Measurements from ENCODE around the gene RPP14. TPM values are rescaled to one million over a fixed set of nuclear protein-coding genes. Genes with fewer than 3 reads are reported as not detected.
"Not testable (repeated sequence)": the region's sequence is repeated elsewhere in the genome, so short reads cannot be mapped to it uniquely, and the experiment has no call there.

Gene RPP14
- total and polyA plus RNA-seq, 9 donors: 7.9 to 18.8 (median 15.0) TPM

DNA sequence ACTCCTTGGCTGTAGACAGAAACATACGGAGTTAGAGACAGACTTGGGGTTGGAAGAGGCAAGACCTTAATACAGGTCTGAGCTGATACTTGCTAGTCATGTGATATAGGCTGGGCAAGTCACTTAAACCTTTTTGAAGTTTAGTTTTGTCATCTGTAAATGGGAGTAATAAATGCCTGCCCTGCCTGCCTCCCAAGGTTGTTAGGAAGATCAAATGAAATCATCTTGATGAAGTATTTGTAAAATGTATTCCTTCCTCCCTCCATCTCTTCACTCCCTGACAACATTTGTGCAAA is 29.6 kb downstream of the RPP14 start:
- H3K36me3 ChIP-seq: no peaks in the 10 kb centered on the region
- no peaks in the 10 kb centered on the region for H3K9me3 ChIP-seq
- DNase-seq: no peak
- H3K27ac ChIP-seq: no peak overlapping the region
- intact Hi-C loops (cut with DNase I): loop anchor here in 2 of 4 donors (10.0 kb wide), 2 partner anchors 79 to 159 kb away; partner anchors contain the start of gene KCTD6 (in 1 of the 2)
- WGBS, 3 donors: 16 to 33% (median 18%) methylated on average over 1 of the region's 1 CpG
- peaks cover 6% of the 10 kb centered on the region for H3K4me1 ChIP-seq (ENCODE audit: insufficient read depth)
- no peaks in the 10 kb centered on the region for H3K27me3 ChIP-seq
- peak overlapping the region; percentile 26 for H3K4me3 ChIP-seq
- TF ChIP-seq POLR2A (IDR thresholded peaks at IDR 0.05) (no peak), EP300 (IDR thresholded peaks at IDR 0.05) (no peak)
- TF ChIP-seq, protein P1, sequence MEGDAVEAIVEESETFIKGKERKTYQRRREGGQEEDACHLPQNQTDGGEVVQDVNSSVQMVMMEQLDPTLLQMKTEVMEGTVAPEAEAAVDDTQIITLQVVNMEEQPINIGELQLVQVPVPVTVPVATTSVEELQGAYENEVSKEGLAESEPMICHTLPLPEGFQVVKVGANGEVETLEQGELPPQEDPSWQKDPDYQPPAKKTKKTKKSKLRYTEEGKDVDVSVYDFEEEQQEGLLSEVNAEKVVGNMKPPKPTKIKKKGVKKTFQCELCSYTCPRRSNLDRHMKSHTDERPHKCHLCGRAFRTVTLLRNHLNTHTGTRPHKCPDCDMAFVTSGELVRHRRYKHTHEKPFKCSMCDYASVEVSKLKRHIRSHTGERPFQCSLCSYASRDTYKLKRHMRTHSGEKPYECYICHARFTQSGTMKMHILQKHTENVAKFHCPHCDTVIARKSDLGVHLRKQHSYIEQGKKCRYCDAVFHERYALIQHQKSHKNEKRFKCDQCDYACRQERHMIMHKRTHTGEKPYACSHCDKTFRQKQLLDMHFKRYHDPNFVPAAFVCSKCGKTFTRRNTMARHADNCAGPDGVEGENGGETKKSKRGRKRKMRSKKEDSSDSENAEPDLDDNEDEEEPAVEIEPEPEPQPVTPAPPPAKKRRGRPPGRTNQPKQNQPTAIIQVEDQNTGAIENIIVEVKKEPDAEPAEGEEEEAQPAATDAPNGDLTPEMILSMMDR (IDR thresholded peaks at IDR 0.05): no peak

GRCh38 chr3:58336135-58336882 is 30.3 kb downstream of the RPP14 start:
- peaks cover 6% of the 10 kb centered on the region for H3K4me1 ChIP-seq (ENCODE audit: insufficient read depth)
- intact Hi-C loops (cut with DNase I): loop anchor here in 2 of 4 donors (10.0 kb wide), 2 partner anchors 78 to 158 kb away; partner anchors contain the start of gene KCTD6 (in 1 of the 2)
- no peak overlapping the region for H3K4me3 ChIP-seq
- 89 to 96% (median 93%) methylated on average over 3 of the region's 3 CpGs for WGBS, 3 donors
- H3K9me3 ChIP-seq: no peaks in the 10 kb centered on the region
- DNase-seq: no peak
- H3K36me3 ChIP-seq: no peaks in the 10 kb centered on the region
- no peak overlapping the region for H3K27ac ChIP-seq
- TF ChIP-seq EP300 (IDR thresholded peaks at IDR 0.05): no peak
- TF ChIP-seq POLR2A (IDR thresholded peaks at IDR 0.05): no peak
- TF ChIP-seq, protein P1 (IDR thresholded peaks at IDR 0.05): no peak
- H3K27me3 ChIP-seq: no peaks in the 10 kb centered on the region

GRCh38 chr3:58337190-58337589 is 31.1 kb downstream of the RPP14 start:
- Histone ChIP-seq H3K27me3 (no peaks in the 10 kb centered on the region), H3K9me3 (no peaks in the 10 kb centered on the region), H3K4me1 (ENCODE audit: insufficient read depth) (peaks cover 6% of the 10 kb centered on the region), H3K4me3 (no peak overlapping the region), H3K36me3 (no peaks in the 10 kb centered on the region), H3K27ac (no peak overlapping the region)
- no peak for DNase-seq
- WGBS, 3 donors: 90 to 94% (median 94%) methylated on average over 1 of the region's 1 CpG
- intact Hi-C loops (cut with DNase I): loop anchor here in 2 of 4 donors (10.0 kb wide), 2 partner anchors 78 to 158 kb away; partner anchors contain the start of gene KCTD6 (in 1 of the 2)
- TF ChIP-seq, protein P1 (IDR thresholded peaks at IDR 0.05): no peak
- TF ChIP-seq POLR2A (IDR thresholded peaks at IDR 0.05): no peak
- no peak for TF ChIP-seq EP300 (IDR thresholded peaks at IDR 0.05)

DNA sequence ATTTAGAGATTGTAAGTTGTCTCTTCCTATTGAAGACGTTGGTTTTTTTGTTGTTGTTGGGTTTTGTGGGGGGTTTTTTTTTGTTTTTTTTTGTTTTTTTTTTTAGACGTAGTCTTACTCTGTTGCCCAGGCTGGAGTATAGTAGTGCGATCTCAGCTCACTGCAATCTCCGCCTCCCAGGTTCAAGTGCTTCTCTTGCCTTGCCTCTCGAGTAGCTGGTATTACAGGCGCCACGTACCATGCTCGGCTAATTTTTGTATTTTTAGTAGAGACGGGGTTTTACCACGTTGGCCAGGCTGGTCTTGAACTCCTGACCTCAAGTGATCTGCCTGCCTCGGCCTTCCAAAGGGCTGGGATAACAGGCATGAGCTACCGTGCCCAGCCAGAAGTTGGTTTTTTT is 33.1 kb downstream of the RPP14 start:
- H3K4me1 ChIP-seq (ENCODE audit: insufficient read depth); H3K36me3 ChIP-seq; DNase-seq; H3K27me3 ChIP-seq; H3K27ac ChIP-seq; H3K4me3 ChIP-seq; H3K9me3 ChIP-seq: not testable (repeated sequence)
- WGBS, 3 donors: 89 to 90% (median 89%) methylated on average over 12 of the region's 12 CpGs
- intact Hi-C loops (cut with DNase I): loop anchor here in 2 of 4 donors (10.0 kb wide), 2 partner anchors 76 to 156 kb away; partner anchors contain the start of gene KCTD6 (in 1 of the 2)

DNA sequence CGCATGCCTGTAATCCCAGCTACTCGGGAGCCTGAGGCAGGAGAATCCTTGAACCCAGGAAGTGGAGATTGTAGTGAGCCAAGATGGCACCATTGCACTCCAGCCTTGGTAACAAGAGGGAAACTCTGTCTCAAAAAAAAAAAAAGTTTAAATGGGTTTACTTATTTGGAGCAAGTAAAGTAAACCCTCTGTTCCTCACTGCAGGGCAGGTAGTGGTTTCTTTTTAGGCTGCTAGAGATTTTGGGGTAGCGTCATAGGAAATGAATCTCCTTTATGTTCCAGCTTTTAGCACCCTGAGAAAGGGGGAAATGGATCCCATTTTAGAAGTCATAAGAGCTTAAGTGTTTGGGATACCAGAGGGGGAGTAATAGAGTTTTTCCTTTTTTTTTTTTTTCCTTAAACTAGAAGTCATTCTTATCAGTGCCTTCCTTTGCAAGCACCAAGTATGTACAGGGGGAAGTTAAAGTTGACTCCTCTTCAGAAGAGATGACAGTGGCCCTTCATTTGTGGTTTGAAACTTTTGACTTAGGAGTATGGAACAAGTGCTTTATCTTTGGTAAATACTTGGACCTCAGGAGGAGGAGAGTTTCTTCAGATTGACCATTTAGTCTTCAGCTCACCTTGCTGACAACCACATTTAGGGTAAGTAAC is 34.7 kb downstream of the RPP14 start:
- Histone ChIP-seq H3K9me3 (no peaks in the 10 kb centered on the region), H3K4me3 (no peak overlapping the region), H3K27me3 (no peaks in the 10 kb centered on the region), H3K4me1 (ENCODE audit: insufficient read depth) (peaks cover 5% of the 10 kb centered on the region), H3K27ac (no peak overlapping the region), H3K36me3 (no peaks in the 10 kb centered on the region)
- 92 to 98% (median 96%) methylated on average over 3 of the region's 3 CpGs for WGBS, 3 donors
- DNase-seq: no peak
- intact Hi-C loops (cut with DNase I): no loop called here
- TF ChIP-seq POLR2A (IDR thresholded peaks at IDR 0.05) (no peak), EP300 (IDR thresholded peaks at IDR 0.05) (no peak)
- TF ChIP-seq, protein P1 (IDR thresholded peaks at IDR 0.05): no peak

All from ovary (tissue), 9 donors.